Ishikawa (cell line): Measurements from ENCODE around the gene JARID2.

Experiments used
- CEBPB ChIP-seq: IDR thresholded peaks from 2 replicates; pipeline ENCODE4 v1.6.1; 2012
- CREB1 ChIP-seq: IDR thresholded peaks from 2 replicates; pipeline ENCODE4 v1.6.1; 2012; ENCODE audit warnings: low read depth
- EGR1 ChIP-seq: IDR thresholded peaks from 2 replicates; pipeline ENCODE4 v1.6.1; 2012
- EP300 ChIP-seq: IDR thresholded peaks from 2 replicates; pipeline ENCODE4 v1.6.1; 2012; ENCODE audit warnings: borderline replicate concordance
- FOXM1 ChIP-seq: IDR thresholded peaks from 2 replicates; pipeline ENCODE4 v1.6.1; 2012; ENCODE audit warnings: low read depth, borderline replicate concordance
- MAX ChIP-seq: IDR thresholded peaks from 2 replicates; pipeline ENCODE4 v1.6.1; 2012
- NFIC ChIP-seq: IDR thresholded peaks from 2 replicates; pipeline ENCODE4 v1.6.1; 2012
- RAD21 ChIP-seq: IDR thresholded peaks from 2 replicates; pipeline ENCODE4 v1.6.1; 2012; ENCODE audit warnings: low read depth
- REST ChIP-seq: IDR thresholded peaks from 2 replicates; pipeline ENCODE4 v1.6.1; 2012; ENCODE audit warnings: low read depth, mild to moderate bottlenecking
- TAF1 ChIP-seq: IDR thresholded peaks from 2 replicates; pipeline ENCODE4 v1.6.1; 2012; ENCODE audit warnings: low read depth, mild to moderate bottlenecking
- TCF12 ChIP-seq: IDR thresholded peaks from 2 replicates; pipeline ENCODE4 v1.6.1; 2012; ENCODE audit warnings: low read depth
- TEAD4 ChIP-seq: IDR thresholded peaks from 2 replicates; pipeline ENCODE4 v1.6.1; 2012
- USF1 ChIP-seq: IDR thresholded peaks from 2 replicates; pipeline ENCODE4 v1.6.1; 2012
- YY1 ChIP-seq: IDR thresholded peaks from 2 replicates; pipeline ENCODE4 v1.6.1; 2012; ENCODE audit warnings: low read depth
- ZBTB7A ChIP-seq: IDR thresholded peaks from 2 replicates; pipeline ENCODE4 v1.6.1; 2012; ENCODE audit warnings: low read depth

The JARID2 gene

DNA sequence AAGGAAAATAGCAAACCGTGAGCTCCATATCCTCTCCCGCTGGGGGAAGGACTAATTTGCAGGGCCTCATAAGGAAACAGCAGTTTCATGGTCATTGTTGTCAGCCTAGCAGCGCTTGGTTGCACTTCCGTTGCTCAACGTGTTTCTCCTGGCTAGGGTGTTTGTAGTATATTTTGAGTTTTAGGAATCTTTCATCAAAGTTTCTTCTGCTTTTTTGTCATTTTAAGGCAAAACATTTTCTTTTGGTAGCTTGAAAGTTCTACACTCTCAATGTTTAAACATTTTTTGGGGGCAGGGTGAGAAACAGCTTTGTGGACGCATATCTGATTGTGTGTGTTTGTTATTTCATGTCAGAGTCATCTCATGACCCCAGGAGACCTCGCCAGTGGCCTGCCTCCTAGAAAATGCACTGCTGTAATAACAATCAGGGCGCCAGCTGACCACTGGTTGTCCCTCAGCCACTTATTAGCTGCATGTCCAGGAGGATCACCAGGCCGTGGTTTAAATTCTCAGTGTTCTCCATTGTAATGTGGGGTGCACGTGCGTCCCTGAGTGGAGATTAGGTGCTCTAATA is 20.6 kb downstream of the JARID2 start:
- TF ChIP-seq USF1 (no peak), EP300 (no peak)

- no peak for TF ChIP-seq TCF12
These were observed 21.4 kb downstream of the JARID2 start for GRCh38 chr6:15267221-15267620.

- TF ChIP-seq TCF12 (no peak), REST (no peak), EP300 (no peak), NFIC (no peak), YY1 (no peak), FOXM1 (no peak), TEAD4 (no peak), CREB1 (no peak), EGR1 (no peak), TAF1 (no peak), RAD21 (no peak), ZBTB7A (no peak), USF1 (no peak), MAX (no peak), CEBPB (no peak)
These were observed 22.5 kb downstream of the JARID2 start for GRCh38 chr6:15268137-15268908.

- TF ChIP-seq NFIC, result no peak
These were observed 23.1 kb downstream of the JARID2 start for GRCh38 chr6:15269011-15269410.

DNA sequence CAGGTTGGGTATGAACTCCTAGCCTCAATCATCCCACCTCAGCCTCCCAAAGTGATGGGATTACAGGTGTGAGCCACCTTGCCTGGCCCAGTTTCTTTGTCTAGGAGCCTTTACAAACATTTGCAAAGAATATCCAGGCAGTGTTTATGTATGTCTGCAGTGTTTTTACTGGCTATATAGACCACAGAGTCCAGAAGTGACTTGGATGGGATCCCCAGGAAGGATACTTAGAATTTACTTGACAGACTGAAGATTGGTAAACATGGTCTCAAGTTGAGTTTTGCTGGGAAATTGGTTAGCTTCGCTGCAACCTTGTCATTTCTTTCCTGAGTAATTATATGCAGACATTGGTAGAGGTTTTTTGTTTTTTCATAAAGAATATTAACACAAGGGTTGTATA is 23.8 kb downstream of the JARID2 start:
- TF ChIP-seq ZBTB7A, result no peak

DNA sequence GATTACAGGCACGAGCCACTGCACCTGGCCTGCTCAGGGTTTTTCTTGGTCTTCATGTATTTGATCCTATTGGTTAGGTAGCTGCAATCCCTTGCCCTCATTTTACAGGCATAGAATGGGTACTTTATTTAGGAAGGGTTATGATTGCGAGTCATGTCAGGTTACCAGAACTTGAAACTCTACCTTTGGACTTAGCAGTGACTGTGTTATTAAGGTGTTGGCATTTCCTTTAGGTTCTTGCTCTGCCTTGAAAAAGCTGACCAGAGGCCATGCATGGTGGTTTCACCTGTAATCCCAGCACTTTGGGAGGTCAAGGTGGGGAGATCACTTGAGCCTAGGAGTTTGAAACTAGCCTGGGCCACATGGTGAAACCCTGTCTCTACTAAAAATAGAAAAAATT is 24.5 kb downstream of the JARID2 start:
- no peak for TF ChIP-seq EGR1
- TF ChIP-seq CEBPB, result no peak
- TF ChIP-seq CREB1, result no peak
- no peak for TF ChIP-seq YY1
- no peak for TF ChIP-seq FOXM1
- TF ChIP-seq TAF1, result no peak
- no peak for TF ChIP-seq TEAD4
- TF ChIP-seq USF1, result no peak
- TF ChIP-seq EP300, result no peak
- no peak for TF ChIP-seq RAD21
- TF ChIP-seq MAX, result no peak
- TF ChIP-seq ZBTB7A, result no peak
- no peak for TF ChIP-seq REST
- no peak for TF ChIP-seq NFIC
- TF ChIP-seq TCF12, result no peak

DNA sequence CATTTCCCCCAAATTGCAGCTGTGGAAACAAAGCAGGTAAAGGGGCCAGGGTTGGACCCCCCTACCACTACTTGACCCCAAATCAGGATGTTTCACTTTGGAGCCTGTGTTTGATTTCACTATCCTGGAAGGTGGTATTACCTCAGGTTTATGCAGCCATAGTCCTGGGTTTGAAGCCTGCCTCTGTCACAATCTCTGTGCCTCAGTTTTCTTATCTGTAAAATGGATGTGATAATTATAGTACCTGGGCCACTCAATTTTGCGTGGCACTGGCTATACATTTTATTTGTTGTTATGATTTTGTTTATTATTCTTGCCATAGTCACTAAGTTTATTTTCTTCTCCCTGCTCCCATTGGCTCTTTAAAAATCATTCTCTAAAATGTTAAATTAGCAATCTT is 26.7 kb downstream of the JARID2 start:
- no peak for TF ChIP-seq NFIC
